ENCODE measurements around the gene DAZAP1. TPM values are rescaled to one million over a fixed set of nuclear protein-coding genes. Genes with fewer than 3 reads are reported as not detected.

Gene DAZAP1
- total RNA-seq, 2 donors from 2014 or later: 34.9 to 76.9 TPM

GRCh38 chr19:1362387-1363257 is 44.8 kb upstream of the DAZAP1 start:
- no peak for DNase-seq (ENCODE audit: low spot score)
- TF ChIP-seq CTCF (IDR thresholded peaks at IDR 0.05): no peak
- Histone ChIP-seq H3K4me1 (ENCODE audit: control insufficient read depth in 1 of 2, low read depth in 2 of 2) (peaks cover 7 to 47% of the 10 kb centered on the region in 2 donors), H3K36me3 (peaks cover 29% of the 10 kb centered on the region), H3K4me3 (no peak overlapping the region), H3K27ac (no peak overlapping the region), H3K27me3 (replicated peaks; ENCODE audit: insufficient read depth) (no peaks in the 10 kb centered on the region), H3K9me3 (no peaks in the 10 kb centered on the region)
- no peak for ATAC-seq (ENCODE audit: insufficient number of reproducible peaks, low FRiP score, low read depth)

GRCh38 chr19:1363599-1363998 is 43.8 kb upstream of the DAZAP1 start:
- no peak for TF ChIP-seq CTCF (IDR thresholded peaks at IDR 0.05)
- H3K27ac ChIP-seq: no peak overlapping the region
- H3K4me3 ChIP-seq: no peak overlapping the region
- H3K9me3 ChIP-seq: no peaks in the 10 kb centered on the region
- H3K36me3 ChIP-seq: peaks cover 33% of the 10 kb centered on the region
- DNase-seq (ENCODE audit: low spot score) (no peak), ATAC-seq (ENCODE audit: insufficient number of reproducible peaks, low FRiP score, low read depth) (no peak)
- H3K4me1 ChIP-seq (ENCODE audit: control insufficient read depth in 1 of 2, low read depth in 2 of 2): peaks cover 7 to 46% of the 10 kb centered on the region in 2 donors
- H3K27me3 ChIP-seq (replicated peaks; ENCODE audit: insufficient read depth): no peaks in the 10 kb centered on the region

- Histone ChIP-seq H3K4me1 (ENCODE audit: control insufficient read depth in 1 of 2, low read depth in 2 of 2) (peaks cover 7 to 46% of the 10 kb centered on the region in 2 donors), H3K9me3 (no peaks in the 10 kb centered on the region), H3K27ac (no peak overlapping the region), H3K27me3 (replicated peaks; ENCODE audit: insufficient read depth) (no peaks in the 10 kb centered on the region), H3K36me3 (peaks cover 37% of the 10 kb centered on the region), H3K4me3 (no peak overlapping the region)
- ATAC-seq (ENCODE audit: insufficient number of reproducible peaks, low FRiP score, low read depth) (no peak), DNase-seq (ENCODE audit: low spot score) (no peak)
- no peak for TF ChIP-seq CTCF (IDR thresholded peaks at IDR 0.05)
These were observed 43.2 kb upstream of the DAZAP1 start for GRCh38 chr19:1364070-1364704.

GRCh38 chr19:1365319-1366269 is 41.8 kb upstream of the DAZAP1 start:
- ATAC-seq (ENCODE audit: insufficient number of reproducible peaks, low FRiP score, low read depth) (no peak), DNase-seq (ENCODE audit: low spot score) (no peak)
- no peak for TF ChIP-seq CTCF (IDR thresholded peaks at IDR 0.05)
- no peaks in the 10 kb centered on the region for H3K9me3 ChIP-seq
- peaks cover 4 to 40% of the 10 kb centered on the region in 2 donors for H3K4me1 ChIP-seq (ENCODE audit: control insufficient read depth in 1 of 2, low read depth in 2 of 2)
- peaks cover 50% of the 10 kb centered on the region for H3K36me3 ChIP-seq
- H3K4me3 ChIP-seq: no peak overlapping the region
- no peak overlapping the region for H3K27ac ChIP-seq
- H3K27me3 ChIP-seq (replicated peaks; ENCODE audit: insufficient read depth): no peaks in the 10 kb centered on the region

All from thoracic aorta (tissue), 2 donors.